T-helper 1 cell (primary cell): Measurements from ENCODE around the gene OTUD5.
"Not testable (repeated sequence)": the region's sequence is repeated elsewhere in the genome, so short reads cannot be mapped to it uniquely, and the experiment has no call there.

ENCODE experiments used
- DNase-seq, 5 donors: peaks; one replicate each; pipeline ENCODE4 v3.0.0-alpha.2; 2012 to 2020

OTUD5 gene

DNA sequence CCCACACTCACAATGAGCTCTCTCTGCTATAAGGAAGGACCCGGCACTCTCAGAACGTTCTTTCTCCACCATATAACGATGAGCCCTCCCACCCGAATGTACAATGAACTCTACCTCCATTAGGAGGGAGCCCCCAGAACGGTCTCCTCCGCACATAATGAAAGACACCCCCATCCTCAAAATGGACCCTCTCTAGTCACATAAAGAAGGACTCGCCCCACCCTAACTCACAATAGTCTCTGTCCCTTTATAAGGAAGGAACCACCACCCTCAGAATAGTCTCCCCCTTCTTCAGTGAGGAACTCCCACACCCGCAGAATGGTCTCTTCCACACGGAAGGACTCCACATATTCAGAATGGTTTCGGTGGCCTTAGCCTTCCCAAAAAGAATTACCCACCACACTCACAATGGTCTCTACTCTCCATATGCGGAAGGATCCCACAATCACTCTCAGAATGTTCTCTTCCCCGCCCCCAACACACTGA is 46.4 kb downstream of the OTUD5 start:
- no peak for DNase-seq

DNA sequence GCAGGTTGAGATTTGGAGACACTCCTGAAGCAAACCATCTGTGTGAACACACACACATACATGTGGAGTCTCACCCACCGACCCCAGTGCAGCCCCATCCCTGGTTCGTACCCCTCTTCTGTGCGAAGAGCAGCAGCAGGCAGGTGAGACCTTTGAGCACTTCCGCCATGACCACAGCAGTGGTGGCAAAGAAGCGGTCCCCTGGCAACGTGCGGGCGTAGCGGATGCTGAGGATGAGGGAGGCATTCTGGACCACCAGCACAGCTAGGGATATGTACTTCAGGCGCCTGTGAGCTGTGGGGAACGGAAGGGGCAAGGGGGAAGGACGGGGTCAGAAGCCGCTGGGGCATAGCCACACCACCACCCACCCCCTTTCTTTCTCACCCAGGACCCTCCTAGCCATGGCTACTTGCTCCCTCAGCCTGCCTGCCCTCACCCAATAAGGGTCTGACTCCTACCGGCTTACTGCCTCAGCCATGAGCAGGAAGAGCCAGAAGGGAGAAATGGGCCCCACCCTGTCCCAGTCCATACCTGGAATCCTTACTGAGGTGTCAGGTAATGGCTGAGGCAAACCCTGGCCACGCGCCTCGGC is 47.6 kb downstream of the OTUD5 start:
- no peak for DNase-seq

DNA sequence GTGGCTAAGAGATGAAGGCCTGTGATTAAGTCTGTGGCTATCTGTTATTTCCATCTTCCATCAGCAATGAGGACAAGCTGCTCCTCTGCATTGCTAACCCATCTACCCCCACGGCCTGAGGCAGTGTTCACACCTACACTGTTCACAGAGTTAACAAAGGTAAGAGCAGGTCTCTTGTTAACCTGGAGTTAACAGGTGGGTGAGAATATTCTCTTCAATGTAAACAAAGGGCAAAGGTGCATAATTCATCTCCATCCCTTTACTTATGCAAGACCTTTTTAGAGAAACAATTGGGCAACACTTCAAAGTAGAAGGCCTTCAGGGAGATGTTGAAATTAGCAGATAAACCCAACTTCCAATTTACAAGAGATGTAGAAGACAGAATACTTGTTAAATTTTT is 48.8 kb downstream of the OTUD5 start:
- DNase-seq = no peak

DNA sequence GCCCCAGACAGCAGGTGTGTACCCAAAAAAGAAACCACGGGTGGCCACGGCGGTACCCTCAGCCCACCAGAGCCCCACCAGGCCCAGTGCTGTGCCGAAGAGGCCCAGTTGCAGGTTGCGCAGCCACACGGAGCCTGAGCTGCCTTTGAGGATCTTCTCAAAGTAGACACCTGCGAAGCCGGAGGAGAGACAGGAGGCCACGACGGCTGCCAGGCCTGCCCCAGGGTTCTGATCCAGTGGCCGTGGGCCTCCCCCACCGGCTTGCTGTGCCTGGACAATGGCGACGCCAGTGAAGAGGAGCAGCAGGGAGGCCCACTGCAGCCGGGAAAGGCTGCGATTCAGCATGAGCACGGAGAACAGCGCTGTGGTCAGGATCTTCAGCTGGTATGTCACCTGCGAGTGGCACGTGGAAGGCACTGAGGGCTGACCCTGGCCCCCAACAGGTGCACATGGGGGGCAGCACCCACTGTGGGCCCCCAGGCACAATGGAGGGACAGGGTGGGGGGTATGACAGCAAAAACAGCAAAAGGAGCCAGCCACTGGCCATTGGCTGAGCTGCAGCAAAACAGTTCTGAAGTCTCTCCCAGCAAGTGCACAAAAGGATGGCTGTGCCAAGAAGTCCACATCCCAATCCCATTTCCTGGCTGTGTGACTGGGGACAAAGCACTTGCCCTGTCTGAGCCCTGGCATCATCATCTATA is 52.2 kb downstream of the OTUD5 start:
- DNase-seq = no peak

DNA sequence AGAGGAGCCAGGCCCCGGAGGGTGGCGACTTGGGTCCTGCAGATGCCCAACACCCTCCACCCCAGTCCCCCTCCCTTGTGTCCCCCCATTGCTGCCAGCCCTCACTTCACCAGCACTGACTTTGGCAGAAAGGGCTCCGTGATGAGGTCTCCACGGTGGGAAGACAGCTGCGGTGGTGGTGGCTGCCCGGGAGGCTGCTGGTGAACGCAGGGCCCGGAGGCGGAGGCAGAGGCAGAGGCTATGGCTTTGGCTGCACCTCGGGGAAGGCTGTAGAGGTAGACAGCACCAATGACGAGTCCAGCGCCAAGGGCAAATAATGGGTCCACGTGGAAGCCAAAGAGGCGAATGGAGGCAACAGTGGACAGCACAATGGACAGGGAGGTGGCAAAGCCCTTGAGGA is 52.8 kb downstream of the OTUD5 start:
- DNase-seq = no peak

DNA sequence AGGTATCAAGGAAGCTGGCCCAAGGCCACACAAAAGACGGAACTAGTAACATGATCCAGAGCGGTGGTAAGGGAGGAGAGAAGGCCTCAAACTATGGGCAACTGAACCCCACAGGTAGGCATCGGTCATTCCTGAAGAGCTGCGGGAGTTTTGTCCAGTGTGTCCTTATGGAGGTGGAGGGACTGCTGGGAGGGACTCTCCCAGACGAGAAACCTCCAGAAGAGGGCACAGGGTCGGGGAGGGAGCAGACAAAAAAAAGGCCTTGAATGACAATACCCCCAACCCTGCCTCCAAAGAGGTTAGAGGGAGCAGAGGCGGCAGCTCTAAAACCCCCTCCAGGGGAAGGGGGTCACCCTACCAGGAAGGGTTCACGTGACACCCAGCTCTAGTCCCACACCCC is 53.2 kb downstream of the OTUD5 start:
- DNase-seq = no peak

DNA sequence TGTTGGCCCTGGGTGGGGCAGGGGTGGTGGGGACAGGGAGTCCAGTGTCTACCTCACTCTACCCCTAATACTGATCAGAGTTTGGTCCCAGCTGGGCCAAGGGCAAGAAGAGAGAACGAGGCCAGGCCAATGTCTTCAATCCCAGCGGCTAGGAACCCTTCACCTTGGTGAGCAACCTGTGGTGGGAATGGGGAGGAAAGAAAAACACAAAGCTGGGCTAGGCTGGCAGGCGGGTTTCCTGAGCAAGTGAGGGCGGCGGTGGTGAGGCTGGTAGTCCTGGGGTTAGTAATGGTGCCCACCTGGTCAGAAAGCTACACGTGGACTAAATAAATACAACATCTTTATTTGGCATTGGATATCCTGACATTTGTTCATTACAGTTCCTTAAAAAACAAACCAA is 54.1 kb downstream of the OTUD5 start:
- no peak for DNase-seq

DNA sequence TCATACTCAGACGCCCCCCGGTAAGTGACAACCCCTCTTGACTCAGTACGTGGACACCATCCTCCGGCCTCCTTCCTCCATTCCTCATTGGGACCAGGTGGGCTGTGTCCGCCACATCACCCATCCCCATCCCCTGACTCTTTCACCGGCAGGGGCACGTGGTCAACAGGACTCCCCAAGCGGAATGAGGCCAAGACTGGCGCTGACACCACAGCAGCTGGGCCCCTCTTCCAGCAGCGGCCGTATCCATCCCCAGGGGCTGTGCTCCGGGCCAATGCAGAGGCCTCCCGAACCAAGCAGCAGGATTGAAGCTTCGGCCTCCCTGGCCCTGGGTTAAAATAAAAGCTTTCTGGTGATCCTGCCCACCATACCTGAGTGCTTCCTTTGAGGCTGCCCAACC is 54.6 kb downstream of the OTUD5 start:
- no peak for DNase-seq

DNA sequence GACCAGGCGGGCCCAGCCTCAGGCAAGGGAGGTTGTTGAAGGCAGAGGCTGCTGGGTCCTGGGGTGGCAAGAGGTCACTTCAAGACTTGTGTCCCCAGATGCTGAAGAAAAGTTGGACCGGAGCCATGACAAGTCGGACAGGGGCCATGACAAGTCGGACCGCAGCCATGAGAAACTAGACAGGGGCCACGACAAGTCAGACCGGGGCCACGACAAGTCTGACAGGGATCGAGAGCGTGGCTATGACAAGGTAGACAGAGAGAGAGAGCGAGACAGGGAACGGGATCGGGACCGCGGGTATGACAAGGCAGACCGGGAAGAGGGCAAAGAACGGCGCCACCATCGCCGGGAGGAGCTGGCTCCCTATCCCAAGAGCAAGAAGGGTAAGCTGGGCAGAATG is 55.3 kb downstream of the OTUD5 start:
- DNase-seq = no peak

DNA sequence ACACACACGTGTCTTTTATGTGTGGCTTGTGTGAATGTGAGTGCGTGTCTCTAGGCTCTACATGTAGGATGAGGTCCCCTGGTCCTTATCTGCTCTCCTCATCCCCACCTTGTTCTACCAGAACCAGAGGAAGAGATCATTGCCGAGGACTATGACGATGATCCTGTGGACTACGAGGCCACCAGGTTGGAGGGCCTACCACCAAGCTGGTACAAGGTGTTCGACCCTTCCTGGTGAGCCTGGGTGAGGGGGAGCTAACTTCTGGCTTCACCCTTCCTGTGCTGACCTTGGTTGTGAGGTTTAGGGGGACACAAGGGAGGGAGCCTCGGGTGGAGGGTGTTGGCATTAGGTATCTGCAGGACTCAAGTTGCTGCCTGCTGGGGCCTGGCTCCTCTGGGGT is 56.3 kb downstream of the OTUD5 start:
- DNase-seq = no peak

DNA sequence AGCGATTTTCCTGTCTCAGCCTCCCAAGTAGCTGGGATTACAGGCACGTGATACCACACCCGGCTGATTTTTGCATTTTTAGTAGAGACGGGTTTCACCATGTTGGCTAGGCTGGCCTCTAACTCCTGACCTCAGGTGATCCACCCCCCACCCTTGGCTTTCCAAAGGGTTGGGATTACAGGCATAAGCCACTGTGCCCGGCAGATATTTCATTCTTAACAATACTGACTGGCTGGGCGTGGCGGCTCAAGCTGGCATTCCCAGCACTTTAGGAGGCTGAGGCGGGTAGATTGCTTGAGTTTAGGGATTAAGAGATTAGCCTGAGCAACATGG is 58.4 kb downstream of the OTUD5 start:
- DNase-seq = no peak

DNA sequence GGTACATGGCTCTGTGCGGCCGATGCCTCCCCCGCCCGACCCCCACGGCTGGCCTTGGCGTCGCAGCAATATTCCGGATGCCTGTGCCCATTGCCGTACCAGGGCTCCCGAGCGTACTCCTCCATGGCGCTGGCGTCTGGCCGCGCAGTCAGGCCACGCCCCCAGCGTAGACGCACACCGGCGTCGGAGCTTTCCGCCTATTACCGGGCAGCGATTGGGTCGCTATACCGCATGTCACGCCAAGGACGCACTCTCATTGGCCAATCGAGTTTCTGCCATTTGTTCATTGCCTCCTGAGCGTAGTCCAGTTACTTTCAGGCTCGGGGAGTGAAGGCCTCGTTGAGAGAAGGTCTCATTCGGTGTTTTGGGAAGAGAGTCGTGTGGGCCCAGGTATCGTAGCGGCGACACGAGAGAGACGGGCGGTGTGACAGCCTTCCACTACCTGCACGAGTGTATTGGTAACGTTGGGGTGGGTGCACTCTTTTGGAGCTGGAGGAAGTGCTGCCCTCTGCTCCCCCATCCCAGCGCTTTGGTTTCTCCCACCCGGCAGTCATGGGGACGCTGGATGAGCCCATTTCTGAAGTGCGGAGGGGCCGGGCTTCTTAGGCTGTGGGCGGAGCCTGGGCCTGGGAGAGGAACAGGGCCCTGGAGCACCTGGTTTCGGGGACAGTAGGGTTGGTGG is 59.6 kb downstream of the OTUD5 start, which contains the start of the genes PQBP1 and TIMM17B:
PQBP1 (plus strand) TSS at position 306 of the 682 bp plus-strand sequence. CDS start 580 bp downstream, outside the sequence.
TIMM17B (minus strand) TSS at position 144 of the 682 bp plus-strand sequence; CDS start at position 125, 19 bp downstream.
- DNase-seq = peak; percentile 75 to 96 (median 84)

DNA sequence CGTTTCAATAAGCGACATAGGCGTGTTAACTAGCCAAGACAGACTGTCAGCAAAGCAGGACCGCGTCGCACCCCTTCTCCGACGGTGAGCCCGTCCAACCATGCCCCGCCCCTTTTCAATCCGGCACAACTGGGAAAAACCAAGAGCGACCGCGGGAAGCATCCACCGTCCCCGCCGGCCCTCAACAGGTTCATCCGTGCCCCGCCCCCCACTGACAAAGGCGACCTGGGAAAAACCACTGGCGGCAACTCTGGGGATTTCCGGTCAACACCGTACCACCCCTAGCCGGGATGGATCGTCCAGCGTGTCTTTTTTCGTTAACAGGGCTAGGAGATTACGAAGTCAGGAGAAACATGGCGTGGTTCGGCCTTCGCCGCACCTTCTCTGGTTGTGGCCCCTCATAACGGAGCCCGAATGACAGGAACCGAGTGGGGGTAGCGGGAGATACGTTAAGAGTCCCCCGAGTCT is 60.2 kb downstream of the OTUD5 start:
- peak; percentile 42 to 65 (median 57) for DNase-seq

DNA sequence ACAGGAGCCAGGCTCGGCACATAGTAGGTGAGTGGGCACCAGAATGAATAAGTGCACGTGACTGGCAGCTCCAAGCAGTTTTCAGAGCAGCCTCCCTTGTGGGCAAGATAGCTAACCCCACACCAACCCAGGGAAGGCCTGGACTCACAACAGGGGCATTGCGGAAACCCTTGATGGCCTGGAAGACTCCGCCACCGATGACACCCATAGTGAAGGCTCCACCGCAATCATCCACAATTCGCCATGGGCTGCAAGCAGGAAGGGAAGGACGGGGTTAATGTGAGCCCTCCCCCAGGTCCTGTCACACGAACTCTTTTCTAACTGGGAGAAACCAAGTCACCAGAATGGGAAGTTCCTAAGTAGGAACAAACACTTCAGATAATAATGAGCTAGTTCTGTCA is 60.8 kb downstream of the OTUD5 start:
- DNase-seq = no peak

DNA sequence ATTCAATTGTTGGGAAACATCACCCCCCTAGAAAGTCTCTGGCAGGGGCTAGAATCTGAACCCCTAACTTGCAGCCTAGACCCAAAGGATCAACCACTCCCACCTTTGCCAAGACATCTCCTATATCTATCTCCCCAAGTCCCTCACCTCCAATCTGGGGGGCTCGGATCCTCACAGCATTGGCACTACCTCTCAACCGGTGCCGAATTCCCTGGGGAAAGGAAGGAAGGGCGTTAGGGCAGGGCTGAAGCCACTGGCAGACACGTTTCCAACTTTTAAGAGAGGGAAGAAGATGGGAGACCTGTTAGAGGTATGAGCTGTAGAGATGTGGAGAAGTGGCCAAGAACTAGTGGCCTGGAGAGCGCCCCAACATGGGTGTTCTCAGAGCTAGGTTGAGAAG is 62.5 kb downstream of the OTUD5 start:
- DNase-seq = no peak

DNA sequence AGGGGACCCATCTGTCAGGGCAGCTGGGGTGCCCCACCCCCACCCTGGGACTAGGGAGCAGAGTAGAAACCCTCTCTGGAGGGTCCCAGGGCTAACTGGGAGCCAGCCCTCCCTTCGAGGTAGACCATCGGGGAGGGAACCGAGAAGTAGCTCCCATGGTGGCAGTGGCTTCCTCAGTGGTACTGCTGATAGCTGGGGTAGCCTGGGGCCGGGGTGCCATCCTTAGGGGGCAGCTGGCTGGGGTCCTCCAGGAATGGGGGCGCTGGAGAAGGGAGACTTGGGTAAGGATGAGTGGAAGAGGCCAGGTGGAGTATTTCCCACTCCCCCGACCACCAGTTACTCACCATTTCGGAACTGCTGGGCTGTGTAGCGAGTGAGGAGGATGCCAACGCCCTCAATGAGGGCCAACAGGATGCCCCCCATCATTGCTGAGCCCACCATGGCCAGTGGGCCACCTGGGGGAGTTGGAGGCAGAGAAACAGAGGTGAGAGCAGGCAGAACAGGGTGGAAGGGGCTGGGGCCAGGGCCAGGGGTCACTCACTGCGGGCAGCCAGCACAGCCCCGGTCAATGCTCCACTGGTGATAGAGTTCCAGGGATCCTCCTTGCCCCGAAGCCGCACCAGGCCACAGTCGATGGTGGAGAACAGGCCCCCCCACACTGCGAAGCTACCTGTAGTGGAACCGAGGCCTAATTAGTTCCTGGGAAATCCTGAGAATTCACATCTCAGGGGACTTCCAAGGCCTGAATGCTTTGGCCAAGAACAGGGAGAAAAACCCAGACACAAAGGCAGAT is 63.7 kb downstream of the OTUD5 start:
- DNase-seq = no peak

DNA sequence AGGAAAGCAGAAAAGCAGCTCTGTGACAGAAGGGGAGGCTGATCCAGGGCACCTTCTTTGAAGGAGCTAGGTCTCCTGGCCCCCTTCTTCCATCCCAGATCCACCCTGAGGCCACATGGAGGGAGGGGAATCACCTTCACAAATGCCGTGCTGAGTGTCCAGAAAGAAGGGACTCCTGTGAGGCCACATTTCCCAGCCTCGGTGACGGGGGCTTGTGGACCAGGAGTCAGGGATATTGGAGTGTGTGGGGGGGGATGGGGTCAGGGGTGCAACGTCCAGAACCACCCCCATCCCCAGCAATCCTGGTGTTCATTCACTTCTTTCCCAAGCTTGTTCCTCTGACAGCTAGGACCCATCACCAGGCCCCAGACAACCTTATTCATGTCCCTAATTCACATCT is 64.5 kb downstream of the OTUD5 start:
- no peak for DNase-seq

DNA sequence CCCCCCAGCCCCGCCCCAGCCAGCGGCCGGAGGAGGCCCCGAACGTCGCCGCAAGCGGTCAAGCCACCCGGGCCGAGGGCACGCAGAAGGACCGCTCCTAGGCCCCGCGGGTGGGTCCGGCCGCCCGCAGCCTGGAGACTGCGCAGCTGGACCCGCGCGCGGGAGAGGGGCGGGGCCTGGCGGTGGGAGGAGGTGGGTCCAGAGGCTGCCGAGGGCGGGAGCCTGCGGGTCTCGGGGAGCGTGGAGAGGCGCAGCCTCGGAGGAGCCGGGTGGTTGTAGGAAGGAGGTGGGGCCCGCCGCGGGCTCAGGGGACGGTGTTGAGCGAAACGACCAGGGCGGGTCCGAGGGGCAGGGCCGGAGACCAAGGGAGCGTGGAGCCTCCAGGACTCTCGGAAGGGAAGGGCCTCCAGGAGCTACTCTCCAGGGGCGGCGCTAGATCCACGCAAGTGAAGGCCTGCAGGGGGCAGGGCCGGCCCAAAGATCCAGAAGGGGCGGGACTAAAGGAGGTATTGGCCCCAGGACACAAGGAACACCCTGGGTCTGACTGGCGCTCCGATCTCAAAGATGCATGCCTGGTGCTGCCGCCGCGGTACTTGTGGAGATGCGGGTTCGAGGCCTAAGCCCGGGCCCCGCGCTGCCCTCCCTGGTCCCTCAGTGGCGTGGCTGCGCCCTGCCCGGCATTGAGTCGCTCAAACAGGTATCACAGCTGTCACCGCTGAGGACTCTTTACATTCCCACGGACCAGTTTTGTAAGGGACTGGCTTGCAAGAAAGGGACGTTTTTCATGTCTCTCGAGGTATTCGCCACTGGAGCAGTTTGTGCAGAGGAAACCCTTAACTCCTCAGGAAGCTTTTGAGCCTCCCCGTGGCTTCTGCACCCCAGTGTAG is 65.8 kb downstream of the OTUD5 start:
- DNase-seq = peak; percentile 60 to 84 (median 71)

DNA sequence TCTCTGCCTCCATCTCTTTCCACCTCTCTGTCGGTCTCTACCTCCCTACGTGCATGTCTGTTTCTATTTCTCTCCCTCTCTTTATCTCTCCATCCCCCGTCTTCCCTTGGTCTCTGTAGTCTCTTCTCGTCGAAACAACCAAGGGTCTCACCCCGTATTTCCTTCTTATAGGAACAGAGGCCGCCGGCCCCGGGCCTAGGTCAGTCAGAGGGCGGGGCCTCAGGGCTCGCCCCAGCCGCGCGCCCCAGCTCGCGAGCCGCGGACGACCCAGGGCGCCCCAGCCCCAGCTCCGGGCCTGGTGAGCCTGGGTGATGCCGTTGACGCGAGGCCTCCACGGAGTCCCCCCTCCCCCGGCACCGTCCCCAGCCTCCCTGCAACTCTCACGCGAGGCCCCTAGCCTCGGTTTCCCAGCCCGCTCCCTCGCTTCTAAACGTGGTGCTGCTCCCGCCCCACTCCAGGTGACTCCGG is 66.4 kb downstream of the OTUD5 start:
- DNase-seq = peak in 1 of 5 donors; percentile 16

DNA sequence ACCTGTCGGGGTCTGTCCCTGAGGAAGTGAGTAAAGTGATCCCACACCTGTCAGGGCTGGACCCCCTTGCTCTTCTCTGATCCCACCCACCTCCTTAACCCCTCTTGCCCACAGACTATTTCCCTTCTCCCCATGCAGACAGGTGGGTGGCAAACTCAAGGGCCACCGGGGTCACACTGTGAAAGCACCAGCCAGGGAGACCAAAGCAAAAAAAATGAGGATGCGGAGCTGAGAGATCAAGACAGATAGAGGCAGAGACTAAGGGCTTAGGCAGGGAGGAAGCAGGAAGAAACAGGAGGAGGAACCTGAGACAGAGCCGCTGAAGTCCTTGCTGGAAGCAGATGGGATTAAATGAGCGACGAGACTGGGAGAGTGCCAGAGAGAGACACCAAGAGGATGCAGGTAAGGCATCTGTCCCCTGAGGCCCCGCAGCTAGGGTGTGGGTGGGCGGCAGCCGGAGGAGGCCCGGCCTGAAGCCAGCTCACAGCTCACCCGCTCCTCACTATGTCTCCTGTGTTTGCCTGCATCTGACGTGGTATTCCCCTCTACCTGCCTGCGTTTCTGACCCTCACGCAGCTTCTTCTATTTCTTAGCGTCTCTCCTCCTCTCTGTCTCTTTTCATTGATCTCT is 67.0 kb downstream of the OTUD5 start:
- no peak for DNase-seq

DNA sequence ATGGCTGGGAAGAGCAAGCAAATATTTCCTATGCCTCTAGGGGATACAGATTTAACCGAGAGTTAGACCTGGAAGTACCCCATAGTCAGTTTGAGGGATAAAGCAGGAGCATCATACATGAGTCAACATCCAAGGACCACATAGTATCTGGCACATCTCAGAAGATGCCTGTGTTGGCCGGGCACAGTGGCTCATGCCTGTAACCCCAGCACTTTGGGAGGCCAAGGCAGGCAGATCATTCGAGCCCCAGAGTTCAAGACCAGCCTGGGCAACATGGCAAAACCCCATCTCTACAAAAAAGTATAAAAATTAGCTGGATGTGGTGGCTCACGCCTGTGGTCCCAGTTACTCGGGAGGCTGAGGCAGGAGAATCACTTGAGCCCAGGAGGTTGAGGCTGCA is 70.8 kb downstream of the OTUD5 start:
- not testable (repeated sequence) for DNase-seq
